CD4-positive, CD25-positive, alpha-beta regulatory T cell (primary cell): ENCODE results near the gene RAD50. TPM values are rescaled to one million over a fixed set of nuclear protein-coding genes. Genes with fewer than 3 reads are reported as not detected.
"Not testable (repeated sequence)": the region's sequence is repeated elsewhere in the genome, so short reads cannot be mapped to it uniquely, and the experiment has no call there.

Source experiments
- ATAC-seq, 2 donors: fragments of 150-1000 bp; cut with Tn5 transposase; one replicate each; pipeline ENCODE4 v1.10.0; 2021; ENCODE audit warnings: low read depth in 2 of 2, moderate number of reproducible peaks in 2 of 2, moderate library complexity in 1 of 2
- DNase-seq, 3 donors: peaks; one replicate each; pipeline versions ENCODE4 v3.0.0 to v3.0.0-alpha.2; 2012 to 2022; ENCODE audit warnings: mixed read lengths in 1 of 3
- H3K27ac ChIP-seq: one replicate; pipeline ENCODE4 v1.7.0; 2013; ENCODE audit warnings: mild to moderate bottlenecking, low read length; ENCODE audit not compliant: insufficient read depth, poor library complexity, severe bottlenecking
- H3K27me3 ChIP-seq: one replicate; pipeline ENCODE4 v1.7.0; 2013; ENCODE audit warnings: low read length; ENCODE audit not compliant: control insufficient read depth, insufficient read depth
- H3K36me3 ChIP-seq: one replicate; pipeline ENCODE4 v1.7.0; 2013; ENCODE audit warnings: mild to moderate bottlenecking, low read length, moderate library complexity; ENCODE audit not compliant: control insufficient read depth, insufficient read depth
- H3K4me1 ChIP-seq: 2 replicates; pipeline ENCODE4 v1.7.0; 2013; ENCODE audit warnings: mild to moderate bottlenecking, low read length; ENCODE audit not compliant: insufficient read depth, control insufficient read depth, poor library complexity, severe bottlenecking
- H3K4me3 ChIP-seq: one replicate; pipeline ENCODE4 v1.7.0; 2013; ENCODE audit warnings: low read depth, mild to moderate bottlenecking, low read length, moderate library complexity
- H3K9me3 ChIP-seq, 2 experiments: 1 replicate in 1 of 2; 2 replicates in 1 of 2; pipeline ENCODE4 v1.7.0; 2013; ENCODE audit warnings: low read length in 2 of 2, mild to moderate bottlenecking in 1 of 2, moderate library complexity in 1 of 2; ENCODE audit not compliant: control insufficient read depth in 2 of 2
- H3K27ac Mint-ChIP-seq, 3 donors: one replicate each; pipeline ENCODE4 v1.8.0; 2020 to 2022; ENCODE audit warnings: mild to moderate bottlenecking in 3 of 3, mixed read lengths in 3 of 3, moderate library complexity in 2 of 3
- H3K27me3 Mint-ChIP-seq: one replicate; pipeline ENCODE4 v1.8.0; 2022; ENCODE audit warnings: mild to moderate bottlenecking, mixed read lengths
- H3K36me3 Mint-ChIP-seq: one replicate; pipeline ENCODE4 v1.8.0; 2020; ENCODE audit warnings: mixed read lengths
- H3K4me1 Mint-ChIP-seq, 4 donors: one replicate each; pipeline ENCODE4 v1.8.0; 2020 to 2022; ENCODE audit warnings: mixed read lengths in 4 of 4, mild to moderate bottlenecking in 1 of 4
- H3K4me3 Mint-ChIP-seq, 4 donors: one replicate each; pipeline ENCODE4 v1.8.0; 2020 to 2022; ENCODE audit warnings: mild to moderate bottlenecking in 4 of 4, mixed read lengths in 4 of 4, moderate library complexity in 3 of 4
- H3K9me3 Mint-ChIP-seq, 7 donors: one replicate each; pipeline ENCODE4 v1.8.0; 2020 to 2022; ENCODE audit warnings: mixed read lengths in 7 of 7, mild to moderate bottlenecking in 3 of 7, moderate library complexity in 2 of 7
- polyA plus RNA-seq, 4 donors: library from polyadenylated mRNA; unstranded; fragments of 300-500 nt; fragmentation: Illumina TruSeq; gene quantifications; one replicate each; pipeline ENCODE4 v1.2.3, GENCODE V29; 2021
- total RNA-seq: library from RNA; stranded (reverse); gene quantifications from one replicate; pipeline ENCODE4 v1.2.3, GENCODE V29; 2022

The RAD50 gene
- total RNA-seq (17.8 TPM), polyA plus RNA-seq (10 to 100 TPM; 10.8 to 14.2 (median 12.8) TPM)

DNA sequence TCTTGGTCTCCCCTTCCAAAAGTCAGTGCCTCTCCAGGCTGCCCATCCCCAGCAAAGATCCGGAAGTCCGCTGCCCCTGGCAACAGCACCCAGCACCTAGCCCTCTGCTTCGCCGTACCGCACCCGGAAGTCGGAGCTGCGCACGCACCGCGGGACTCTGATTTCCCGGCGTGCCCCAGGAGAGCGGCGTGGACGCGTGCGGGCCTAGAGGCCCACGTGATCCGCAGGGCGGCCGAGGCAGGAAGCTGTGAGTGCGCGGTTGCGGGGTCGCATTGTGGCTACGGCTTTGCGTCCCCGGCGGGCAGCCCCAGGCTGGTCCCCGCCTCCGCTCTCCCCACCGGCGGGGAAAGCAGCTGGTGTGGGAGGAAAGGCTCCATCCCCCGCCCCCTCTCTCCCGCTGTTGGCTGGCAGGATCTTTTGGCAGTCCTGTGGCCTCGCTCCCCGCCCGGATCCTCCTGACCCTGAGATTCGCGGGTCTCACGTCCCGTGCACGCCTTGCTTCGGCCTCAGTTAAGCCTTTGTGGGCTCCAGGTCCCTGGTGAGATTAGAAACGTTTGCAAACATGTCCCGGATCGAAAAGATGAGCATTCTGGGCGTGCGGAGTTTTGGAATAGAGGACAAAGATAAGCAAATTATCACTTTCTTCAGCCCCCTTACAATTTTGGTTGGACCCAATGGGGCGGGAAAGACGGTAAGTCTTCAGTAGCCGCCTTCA, at the start of gene RAD50:
Gene RAD50 (plus strand): TSS at position 215 of the 715 bp plus-strand sequence. CDS start 348 bp downstream, at position 563.
- Histone ChIP-seq H3K27me3 (no peaks in the 10 kb centered on the region), H3K27ac (peak within 1 kb of the TSS; percentile 80), H3K9me3 (no peaks in the 10 kb centered on the region), H3K36me3 (peaks cover 15% of the 10 kb centered on the region), H3K4me1 (peaks cover 22% of the 10 kb centered on the region), H3K4me3 (peak within 1 kb of the TSS; percentile 91)
- Mint-ChIP-seq H3K27me3 (peaks cover 9% of the 10 kb centered on the region), H3K36me3 (no peaks in the 10 kb centered on the region), H3K9me3 (peaks cover 0 to 3% (median 0%) of the 10 kb centered on the region in 7 donors), H3K4me3 (peak within 1 kb of the TSS; percentile 97 to 99 (median 98)), H3K4me1 (peaks cover 18 to 45% (median 27%) of the 10 kb centered on the region in 4 donors), H3K27ac (peak within 1 kb of the TSS; percentile 85 to 99 (median 96))
- DNase-seq (peak; percentile 84 to 97 (median 90)), ATAC-seq (peak; percentile 98)

DNA sequence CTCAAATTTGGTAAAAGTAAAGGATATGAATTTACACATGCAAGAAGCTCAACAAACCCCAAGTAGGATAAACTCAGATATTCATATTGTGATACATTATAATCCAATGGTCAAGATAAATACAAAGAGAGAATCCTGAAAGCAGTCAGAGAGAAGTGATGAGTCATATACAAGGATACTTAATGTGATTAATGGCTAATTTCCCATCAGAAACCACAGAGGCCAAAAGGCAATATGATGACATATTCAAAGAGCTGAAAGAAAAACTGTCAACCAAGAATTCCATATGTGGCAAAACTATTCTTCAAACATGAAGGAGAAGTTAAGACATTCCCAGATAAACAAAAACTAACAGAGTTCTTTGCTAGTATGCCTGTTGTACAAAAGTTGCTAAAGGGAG, 46.7 kb upstream of the RAD50 start:
- Histone ChIP-seq H3K4me1 (no peaks in the 10 kb centered on the region), H3K9me3 (peaks cover 0 to 5% of the 10 kb centered on the region in 2 experiments), H3K4me3 (no peak overlapping the region), H3K27me3 (peaks cover 8% of the 10 kb centered on the region), H3K27ac (no peak overlapping the region), H3K36me3 (no peaks in the 10 kb centered on the region)
- Mint-ChIP-seq H3K27ac (no peak overlapping the region), H3K27me3 (peaks cover 50% of the 10 kb centered on the region), H3K9me3 (peaks cover 0 to 9% (median 6%) of the 10 kb centered on the region in 7 donors), H3K4me1 (no peaks in the 10 kb centered on the region), H3K4me3 (no peak overlapping the region), H3K36me3 (no peaks in the 10 kb centered on the region)
- DNase-seq (no peak), ATAC-seq (no peak)

DNA sequence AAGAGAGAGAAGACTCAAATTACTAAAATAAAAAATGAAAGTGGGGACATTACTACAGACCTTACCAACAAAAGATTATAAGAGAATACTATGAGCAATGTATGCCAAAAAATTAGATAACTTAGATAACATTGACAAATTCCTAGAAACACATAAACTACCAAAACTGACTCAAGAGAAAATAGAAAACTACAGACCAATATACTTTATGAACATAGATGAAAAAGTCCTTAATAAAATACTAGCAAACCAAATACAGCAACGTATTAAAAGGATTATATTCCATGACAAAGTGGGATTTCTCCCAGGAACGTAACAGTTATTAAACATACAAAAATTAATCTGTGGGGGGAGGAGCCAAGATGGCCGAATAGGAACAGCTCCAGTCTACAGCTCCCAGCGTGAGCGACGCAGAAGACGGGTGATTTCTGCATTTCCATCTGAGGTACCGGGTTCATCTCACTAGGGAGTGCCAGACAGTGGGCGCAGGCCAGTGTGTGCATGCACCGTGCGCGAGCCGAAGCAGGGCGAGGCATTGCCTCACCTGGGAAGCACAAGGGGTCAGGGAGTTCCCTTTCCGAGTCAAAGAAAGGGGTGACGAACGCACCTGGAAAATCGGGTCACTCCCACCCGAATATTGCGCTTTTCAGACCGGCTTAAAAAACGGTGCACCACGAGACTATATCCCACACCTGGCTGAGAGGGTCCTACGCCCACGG, 43.0 kb upstream of the RAD50 start:
- H3K27me3 ChIP-seq, DNase-seq, H3K4me3 Mint-ChIP-seq, H3K36me3 ChIP-seq, H3K4me1 Mint-ChIP-seq, H3K9me3 ChIP-seq, H3K9me3 Mint-ChIP-seq, H3K4me3 ChIP-seq, H3K36me3 Mint-ChIP-seq, H3K4me1 ChIP-seq, ATAC-seq, H3K27ac ChIP-seq, H3K27ac Mint-ChIP-seq: not testable (repeated sequence)
- H3K27me3 Mint-ChIP-seq = peaks cover 32% of the 10 kb centered on the region

DNA sequence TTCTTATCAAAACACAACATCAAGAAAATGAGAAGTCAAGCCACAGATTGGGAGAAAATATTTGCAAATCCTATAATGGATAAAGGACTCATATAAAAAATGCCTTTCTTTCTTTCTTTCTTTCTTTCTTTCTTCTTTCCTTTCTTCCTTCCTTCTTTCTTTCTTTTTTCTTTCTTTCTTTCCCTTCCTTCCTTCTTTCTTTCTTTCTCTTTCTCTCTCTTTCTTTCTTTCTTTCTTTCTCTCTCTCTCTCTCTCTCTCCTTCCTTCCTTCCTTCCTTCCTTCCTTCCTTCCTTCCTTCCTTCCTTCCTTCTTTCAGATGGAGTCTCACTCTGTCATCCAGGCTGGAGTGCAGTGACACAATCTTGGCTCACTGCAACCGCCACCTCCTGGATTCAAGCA, 34.7 kb upstream of the RAD50 start:
- DNase-seq, H3K4me1 ChIP-seq, H3K36me3 ChIP-seq, H3K27me3 ChIP-seq, H3K27ac Mint-ChIP-seq, H3K4me1 Mint-ChIP-seq, H3K9me3 Mint-ChIP-seq, ATAC-seq, H3K4me3 Mint-ChIP-seq, H3K4me3 ChIP-seq, H3K9me3 ChIP-seq, H3K27ac ChIP-seq, H3K36me3 Mint-ChIP-seq: not testable (repeated sequence)
- H3K27me3 Mint-ChIP-seq = peaks cover 20% of the 10 kb centered on the region

DNA sequence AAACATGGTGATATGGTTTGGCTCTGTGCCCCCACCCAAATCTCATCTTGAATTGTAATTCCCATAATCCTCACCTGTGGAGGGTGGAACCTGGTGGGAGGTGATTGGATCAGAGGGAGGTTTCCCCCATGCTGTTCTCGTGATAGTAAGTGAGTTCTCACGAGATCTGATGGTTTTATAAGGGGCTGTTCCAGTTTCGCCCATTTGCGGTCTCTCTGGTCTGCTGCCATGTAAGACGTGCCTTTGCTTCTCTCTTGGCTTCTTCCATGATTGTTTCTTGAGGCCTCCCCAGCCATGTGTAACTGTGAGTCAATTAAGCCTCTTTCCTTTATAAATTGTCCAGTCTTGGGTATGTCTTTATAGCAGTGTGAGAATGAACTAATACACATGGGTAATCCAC, 31.9 kb upstream of the RAD50 start:
- H3K9me3 Mint-ChIP-seq, ATAC-seq, H3K36me3 ChIP-seq, H3K27ac Mint-ChIP-seq, H3K4me3 ChIP-seq, DNase-seq, H3K4me3 Mint-ChIP-seq, H3K9me3 ChIP-seq, H3K36me3 Mint-ChIP-seq, H3K27ac ChIP-seq, H3K27me3 ChIP-seq, H3K4me1 ChIP-seq: not testable (repeated sequence)
- Mint-ChIP-seq H3K4me1 (peaks cover 0 to 17% (median 6%) of the 10 kb centered on the region in 4 donors), H3K27me3 (peaks cover 20% of the 10 kb centered on the region)

DNA sequence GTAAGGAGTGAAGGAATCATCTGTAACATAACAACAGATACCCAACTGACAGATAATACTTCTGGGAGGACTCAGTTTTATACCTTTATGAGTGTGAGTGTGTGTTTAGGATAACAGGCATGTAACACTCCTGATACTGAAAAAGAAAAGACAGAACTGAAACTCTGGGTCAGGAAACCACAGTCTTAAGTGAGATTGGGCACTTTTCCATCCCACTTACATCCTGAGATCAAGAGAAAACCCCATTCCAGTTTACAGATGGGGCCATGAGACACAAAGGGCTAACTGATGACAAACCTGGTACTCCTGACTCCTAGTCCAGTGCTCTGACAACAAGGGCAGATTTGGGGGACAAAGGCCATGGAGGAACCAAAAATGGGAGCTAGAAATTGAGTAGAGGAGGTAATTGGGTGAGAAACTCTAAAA, 31.5 kb upstream of the RAD50 start:
- H3K27ac ChIP-seq = no peak overlapping the region
- Mint-ChIP-seq H3K4me3 (peak overlapping the region in 1 of 4 donors; percentile 22), H3K4me1 (peaks cover 0 to 17% (median 6%) of the 10 kb centered on the region in 4 donors), H3K9me3 (peaks cover 0 to 5% (median 0%) of the 10 kb centered on the region in 7 donors), H3K36me3 (no peaks in the 10 kb centered on the region), H3K27me3 (peaks cover 20% of the 10 kb centered on the region), H3K27ac (no peak overlapping the region)
- DNase-seq = no peak
- H3K27me3 ChIP-seq = no peaks in the 10 kb centered on the region
- H3K9me3 ChIP-seq = no peaks in the 10 kb centered on the region
- H3K4me1 ChIP-seq = peaks cover 6% of the 10 kb centered on the region
- ATAC-seq = no peak
- no peaks in the 10 kb centered on the region for H3K36me3 ChIP-seq
- H3K4me3 ChIP-seq = no peak overlapping the region

DNA sequence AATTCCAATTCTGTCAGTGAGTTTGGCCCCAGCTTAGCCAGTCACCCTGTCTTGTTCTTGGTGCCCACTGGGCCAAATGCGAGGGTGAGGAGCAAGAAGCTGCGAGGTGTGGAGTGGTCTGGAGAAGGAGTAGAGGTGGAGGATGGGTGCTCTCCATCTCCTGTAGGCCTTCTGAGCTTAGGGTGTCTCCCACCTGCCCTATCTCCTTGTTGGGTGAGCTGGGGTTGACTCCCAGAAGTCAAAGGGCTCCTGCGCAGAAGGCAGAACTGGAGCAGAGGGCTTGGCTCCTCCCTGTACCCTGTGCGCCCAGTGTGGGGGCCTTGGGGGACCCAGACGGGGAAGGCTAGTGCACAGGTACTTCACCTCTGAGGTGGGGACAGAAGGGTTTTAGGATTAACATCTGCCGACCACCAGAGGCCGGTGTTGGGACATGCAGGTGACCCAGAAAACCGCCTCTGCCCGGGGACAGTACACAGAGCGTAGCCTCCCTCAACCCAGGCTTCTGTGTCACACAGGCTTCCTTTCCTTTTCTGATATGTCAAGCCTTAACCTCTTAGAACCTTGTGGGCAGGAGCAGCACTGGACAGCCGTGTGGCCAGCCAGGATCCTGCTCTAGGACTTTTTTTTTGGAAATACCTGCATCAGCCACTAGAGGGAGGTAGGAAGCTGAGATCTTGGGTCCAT, 30.3 kb upstream of the RAD50 start:
- no peak overlapping the region for H3K27ac Mint-ChIP-seq
- H3K4me1 ChIP-seq = peaks cover 6% of the 10 kb centered on the region

More for the DNA sequence above, 30.3 kb upstream of the RAD50 start:
- DNase-seq (peak; percentile 11 to 61 (median 52)), ATAC-seq (peak; percentile 57 to 58)
- no peak overlapping the region for H3K27ac ChIP-seq
- Mint-ChIP-seq H3K4me1 (peaks cover 6 to 13% (median 6%) of the 10 kb centered on the region in 4 donors), H3K9me3 (peaks cover 0 to 4% (median 0%) of the 10 kb centered on the region in 7 donors), H3K4me3 (no peak overlapping the region), H3K27me3 (peaks cover 24% of the 10 kb centered on the region), H3K36me3 (no peaks in the 10 kb centered on the region)
- H3K27me3 ChIP-seq = no peaks in the 10 kb centered on the region
- H3K36me3 ChIP-seq = no peaks in the 10 kb centered on the region
- H3K9me3 ChIP-seq = no peaks in the 10 kb centered on the region
- no peak overlapping the region for H3K4me3 ChIP-seq
